K562 (cell line): ENCODE measurements around the gene TLCD4. TPM values are rescaled to one million over a fixed set of nuclear protein-coding genes. Genes with fewer than 3 reads are reported as not detected.

Experiments
- BRD4 ChIP-seq: fragments of 200-600 bp; sonication (generic); IDR thresholded peaks from 2 replicates; pipeline ENCODE4 v1.6.1; 2017; ENCODE audit warnings: inconsistent platforms
- FOXK2 ChIP-seq, 2 experiments: fragments of 450-650 bp; IDR thresholded peaks in 1 of 2; conservative IDR thresholded peaks in 1 of 2; 2 replicates each; pipeline ENCODE4 v1.6.1; 2016; ENCODE audit warnings: low read depth in 2 of 2, mild to moderate bottlenecking in 1 of 2
- PCBP2 ChIP-seq: fragments of 200-400 bp; formaldehyde crosslinking; IDR thresholded peaks from 2 replicates; pipeline ENCODE4 v1.6.1; 2018; ENCODE audit warnings: low read length, low read depth, mild to moderate bottlenecking, moderate library complexity; ENCODE audit not compliant: poor library complexity, severe bottlenecking
- SREBF2 ChIP-seq: sonication (generic); formaldehyde crosslinking; IDR thresholded peaks from 2 replicates; pipeline ENCODE4 v1.4.0; 2020; ENCODE audit warnings: mild to moderate bottlenecking, missing genetic modification reagents
- UBTF ChIP-seq, 2 experiments: IDR thresholded peaks; 2 replicates each; pipeline ENCODE4 v1.6.1; 2012; ENCODE audit warnings: improper control_type of control experiment in 2 of 2, low read depth in 2 of 2, low read length in 2 of 2, borderline replicate concordance in 1 of 2
- ZNF395 ChIP-seq: fragments of 200-800 bp; sonication (Bioruptor generic); IDR thresholded peaks from 2 replicates; pipeline ENCODE4 v1.6.1; 2017; ENCODE audit warnings: missing genetic modification characterization, missing compliant biosample characterization
- polyA plus RNA-seq, 8 experiments: library from polyadenylated mRNA; depleted of rRNA in 4 of 8; stranded (reverse) in 5 of 8; unstranded in 3 of 8; fragments of >200 nt; fragmentation: Nextera tagmentation in 2 of 8; fragmentation: Illumina TruSeq in 1 of 8; extraction: Ambion mirVana in 2 of 8; extraction: Trizol in 1 of 8; gene quantifications; 2 replicates each; pipeline versions ENCODE4 v1.2.1 to v1.2.3, GENCODE V29; 2011 to 2014; ENCODE audit warnings: inconsistent platforms in 1 of 8, missing spikeins in 1 of 8
- total RNA-seq, 7 experiments: library from RNA; depleted of rRNA in 6 of 7; stranded (reverse); fragments of >200 nt in 6 of 7; fragmentation: Illumina TruSeq in 2 of 7; extraction: Trizol in 2 of 7; gene quantifications; 2 replicates each; pipeline versions ENCODE4 v1.2.1 to v1.2.3, GENCODE V29; 2011 to 2021; ENCODE audit warnings: low replicate concordance in 1 of 7
- TF ChIP-seq, protein P1 (sequence below): fragments of 250-450 bp; sonication (Bioruptor Pico); IDR thresholded peaks from 2 replicates; pipeline ENCODE4 v1.5.0; 2020; ENCODE audit warnings: mild to moderate bottlenecking, borderline replicate concordance
- TF ChIP-seq, protein P2 (sequence below): sonication (generic); IDR thresholded peaks from 2 replicates; pipeline ENCODE4 v1.6.1; 2016

The TLCD4 gene
- total and polyA plus RNA-seq, 9 of the 15 experiments (the other 6 are each of a cell fraction or from before 2014, with no cell fraction given): 3.5 to 19.8 (median 7.6) TPM

GRCh38 chr1:95084317-95085176 lies 32.6 kb upstream of the TLCD4 start (continued):
- TF ChIP-seq, protein P1, sequence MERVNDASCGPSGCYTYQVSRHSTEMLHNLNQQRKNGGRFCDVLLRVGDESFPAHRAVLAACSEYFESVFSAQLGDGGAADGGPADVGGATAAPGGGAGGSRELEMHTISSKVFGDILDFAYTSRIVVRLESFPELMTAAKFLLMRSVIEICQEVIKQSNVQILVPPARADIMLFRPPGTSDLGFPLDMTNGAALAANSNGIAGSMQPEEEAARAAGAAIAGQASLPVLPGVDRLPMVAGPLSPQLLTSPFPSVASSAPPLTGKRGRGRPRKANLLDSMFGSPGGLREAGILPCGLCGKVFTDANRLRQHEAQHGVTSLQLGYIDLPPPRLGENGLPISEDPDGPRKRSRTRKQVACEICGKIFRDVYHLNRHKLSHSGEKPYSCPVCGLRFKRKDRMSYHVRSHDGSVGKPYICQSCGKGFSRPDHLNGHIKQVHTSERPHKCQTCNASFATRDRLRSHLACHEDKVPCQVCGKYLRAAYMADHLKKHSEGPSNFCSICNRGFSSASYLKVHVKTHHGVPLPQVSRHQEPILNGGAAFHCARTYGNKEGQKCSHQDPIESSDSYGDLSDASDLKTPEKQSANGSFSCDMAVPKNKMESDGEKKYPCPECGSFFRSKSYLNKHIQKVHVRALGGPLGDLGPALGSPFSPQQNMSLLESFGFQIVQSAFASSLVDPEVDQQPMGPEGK (CRISPR knock-in tag): no peak
- TF ChIP-seq PCBP2 (no peak), UBTF (IDR thresholded peaks at IDR 0.05; ENCODE audit: borderline replicate concordance in 1 of 2, low read depth in 2 of 2, low read length in 2 of 2) (no peak), SREBF2 (no peak), BRD4 (no peak), FOXK2 (conservative IDR thresholded peaks at IDR 0.05 in 1 of 2, IDR thresholded peaks at IDR 0.05 in 1 of 2; ENCODE audit: low read depth in 2 of 2) (no peak), ZNF395 (CRISPR knock-in tag) (peak; percentile 79)
- TF ChIP-seq, protein P2, sequence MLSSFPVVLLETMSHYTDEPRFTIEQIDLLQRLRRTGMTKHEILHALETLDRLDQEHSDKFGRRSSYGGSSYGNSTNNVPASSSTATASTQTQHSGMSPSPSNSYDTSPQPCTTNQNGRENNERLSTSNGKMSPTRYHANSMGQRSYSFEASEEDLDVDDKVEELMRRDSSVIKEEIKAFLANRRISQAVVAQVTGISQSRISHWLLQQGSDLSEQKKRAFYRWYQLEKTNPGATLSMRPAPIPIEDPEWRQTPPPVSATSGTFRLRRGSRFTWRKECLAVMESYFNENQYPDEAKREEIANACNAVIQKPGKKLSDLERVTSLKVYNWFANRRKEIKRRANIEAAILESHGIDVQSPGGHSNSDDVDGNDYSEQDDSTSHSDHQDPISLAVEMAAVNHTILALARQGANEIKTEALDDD: no peak
